ENCODE results near the gene RTP1.

DNA sequence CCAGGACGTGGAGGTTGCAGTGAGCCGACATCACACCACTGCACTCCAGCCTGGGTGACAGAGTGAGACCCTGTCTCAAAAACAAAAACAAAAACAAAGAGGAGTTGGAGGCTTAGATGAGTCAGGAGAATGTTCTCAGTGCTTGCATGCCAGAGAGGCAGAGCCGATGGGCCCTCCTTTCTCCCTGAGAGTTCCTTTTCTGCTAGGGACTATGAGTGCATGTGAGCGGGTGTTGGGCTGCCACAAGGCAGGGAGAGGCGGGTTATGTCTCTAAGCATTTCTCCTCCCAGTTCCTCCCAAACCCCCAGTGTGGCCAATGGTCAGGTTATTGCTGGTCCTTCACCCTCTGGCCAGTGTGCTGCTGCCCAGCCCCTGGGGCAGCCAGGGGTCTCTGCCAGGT lies 45.1 kb downstream of the RTP1 start:
- TF ChIP-seq, protein P1, sequence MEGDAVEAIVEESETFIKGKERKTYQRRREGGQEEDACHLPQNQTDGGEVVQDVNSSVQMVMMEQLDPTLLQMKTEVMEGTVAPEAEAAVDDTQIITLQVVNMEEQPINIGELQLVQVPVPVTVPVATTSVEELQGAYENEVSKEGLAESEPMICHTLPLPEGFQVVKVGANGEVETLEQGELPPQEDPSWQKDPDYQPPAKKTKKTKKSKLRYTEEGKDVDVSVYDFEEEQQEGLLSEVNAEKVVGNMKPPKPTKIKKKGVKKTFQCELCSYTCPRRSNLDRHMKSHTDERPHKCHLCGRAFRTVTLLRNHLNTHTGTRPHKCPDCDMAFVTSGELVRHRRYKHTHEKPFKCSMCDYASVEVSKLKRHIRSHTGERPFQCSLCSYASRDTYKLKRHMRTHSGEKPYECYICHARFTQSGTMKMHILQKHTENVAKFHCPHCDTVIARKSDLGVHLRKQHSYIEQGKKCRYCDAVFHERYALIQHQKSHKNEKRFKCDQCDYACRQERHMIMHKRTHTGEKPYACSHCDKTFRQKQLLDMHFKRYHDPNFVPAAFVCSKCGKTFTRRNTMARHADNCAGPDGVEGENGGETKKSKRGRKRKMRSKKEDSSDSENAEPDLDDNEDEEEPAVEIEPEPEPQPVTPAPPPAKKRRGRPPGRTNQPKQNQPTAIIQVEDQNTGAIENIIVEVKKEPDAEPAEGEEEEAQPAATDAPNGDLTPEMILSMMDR (IDR thresholded peaks at IDR 0.05) = no peak
- TF ChIP-seq POLR2AphosphoS5 (IDR thresholded peaks at IDR 0.05) (no peak), EP300 (IDR thresholded peaks at IDR 0.05) (no peak)

Measured in suprapubic skin (tissue), 4 donors.